DOHH2 (cell line): ENCODE results near the gene SLC6A16.

ENCODE experiments used
- H3F3A ChIP-seq: fragments of 200-600 bp; sonication (generic), shearing (Covaris generic); 2 replicates; pipeline ENCODE4 v1.6.0; 2016; ENCODE audit warnings: antibody characterized with exemption, mild to moderate bottlenecking; ENCODE audit not compliant: control insufficient read depth, insufficient read depth
- H3K27ac ChIP-seq: fragments of 200-600 bp; sonication (generic); 2 replicates; pipeline ENCODE4 v1.5.1; 2014; ENCODE audit warnings: low read depth, mild to moderate bottlenecking, low read length, moderate library complexity
- H3K27me3 ChIP-seq: fragments of 200-600 bp; sonication (generic); 2 replicates; pipeline ENCODE4 v1.6.1; 2014; ENCODE audit warnings: mild to moderate bottlenecking, low read length, mixed read lengths; ENCODE audit not compliant: control insufficient read depth
- H3K36me3 ChIP-seq: fragments of 200-600 bp; sonication (generic); 2 replicates; pipeline ENCODE4 v1.6.1; 2014; ENCODE audit warnings: mild to moderate bottlenecking, low read length, moderate library complexity, mixed read lengths; ENCODE audit not compliant: control insufficient read depth
- H3K4me1 ChIP-seq: fragments of 200-600 bp; sonication (generic); 2 replicates; pipeline ENCODE4 v1.6.1; 2014; ENCODE audit warnings: mild to moderate bottlenecking, low read length, mixed read lengths; ENCODE audit not compliant: control insufficient read depth
- H3K4me2 ChIP-seq: fragments of 200-600 bp; sonication (generic); 2 replicates; pipeline ENCODE4 v1.6.0; 2014; ENCODE audit warnings: mild to moderate bottlenecking, low read length, moderate library complexity
- H3K4me3 ChIP-seq: fragments of 200-600 bp; sonication (generic); 2 replicates; pipeline ENCODE4 v1.5.1; 2014; ENCODE audit warnings: mild to moderate bottlenecking, low read length, mixed read lengths
- H3K79me2 ChIP-seq: fragments of 200-600 bp; sonication (generic); 2 replicates; pipeline ENCODE4 v1.6.1; 2014; ENCODE audit warnings: mild to moderate bottlenecking, low read length, mixed read lengths; ENCODE audit not compliant: control insufficient read depth
- H3K9me2 ChIP-seq: fragments of 200-600 bp; sonication (generic); replicated peaks from 2 replicates; pipeline ENCODE4 v1.6.1; 2014; ENCODE audit warnings: mild to moderate bottlenecking, low read length, mixed read lengths; ENCODE audit not compliant: control insufficient read depth
- H3K9me3 ChIP-seq: fragments of 200-600 bp; sonication (generic); 2 replicates; pipeline ENCODE4 v1.6.1; 2014; ENCODE audit warnings: antibody characterized with exemption, low read length, mixed read lengths; ENCODE audit not compliant: control insufficient read depth, insufficient read depth
- H4K20me1 ChIP-seq: fragments of 200-600 bp; sonication (generic); 2 replicates; pipeline ENCODE4 v1.6.0; 2014; ENCODE audit warnings: low read depth, mild to moderate bottlenecking, antibody characterized with exemption, low read length, moderate library complexity; ENCODE audit not compliant: control insufficient read depth, insufficient read depth
- EZH2phosphoT487 ChIP-seq: fragments of 200-600 bp; sonication (generic); IDR thresholded peaks from 2 replicates; pipeline ENCODE4 v1.6.1; 2017; ENCODE audit warnings: borderline replicate concordance, mild to moderate bottlenecking, antibody characterized with exemption, low read length, moderate library complexity, mixed read lengths
- TF ChIP-seq, protein P1 (sequence below): fragments of 200-600 bp; sonication (generic); IDR thresholded peaks from one replicate; pipeline ENCODE4 v1.5.1; 2014; ENCODE audit warnings: antibody characterized with exemption, mild to moderate bottlenecking, low read depth, low read length; ENCODE audit not compliant: poor library complexity, severe bottlenecking

The SLC6A16 gene

DNA sequence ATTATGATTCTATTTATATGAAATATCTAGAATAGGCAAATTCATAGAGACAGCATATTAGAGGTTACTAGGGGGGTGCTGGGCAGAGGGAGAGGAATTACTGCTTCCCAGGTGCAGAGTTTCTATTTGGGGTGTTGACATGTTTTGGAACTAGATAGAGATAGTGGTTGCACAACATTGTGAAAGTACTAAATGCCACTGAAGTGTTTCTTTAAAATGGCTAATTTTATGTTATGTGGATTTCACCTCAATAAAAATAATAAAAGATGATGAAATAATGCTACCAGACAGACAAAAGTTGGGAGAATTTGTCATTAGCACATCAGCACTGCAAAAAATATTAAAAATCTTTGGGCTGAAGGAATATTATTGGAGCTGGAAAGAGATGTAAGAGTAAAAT, 63.4 kb downstream of the SLC6A16 start:
- no peak overlapping the region for H3K4me2 ChIP-seq
- no peak overlapping the region for H3K27ac ChIP-seq
- H3K4me3 ChIP-seq, result no peak overlapping the region
- no peaks in the 10 kb centered on the region for H3K79me2 ChIP-seq
- no peaks in the 10 kb centered on the region for H3K36me3 ChIP-seq
- no peaks in the 10 kb centered on the region; the same call in 1 of the 2 replicates for H3K4me1 ChIP-seq
- no peaks in the 10 kb centered on the region for H3K27me3 ChIP-seq
- peaks cover 17% of the 10 kb centered on the region for H3K9me3 ChIP-seq
- H4K20me1 ChIP-seq, result no peaks in the 10 kb centered on the region
- TF ChIP-seq, protein P1, sequence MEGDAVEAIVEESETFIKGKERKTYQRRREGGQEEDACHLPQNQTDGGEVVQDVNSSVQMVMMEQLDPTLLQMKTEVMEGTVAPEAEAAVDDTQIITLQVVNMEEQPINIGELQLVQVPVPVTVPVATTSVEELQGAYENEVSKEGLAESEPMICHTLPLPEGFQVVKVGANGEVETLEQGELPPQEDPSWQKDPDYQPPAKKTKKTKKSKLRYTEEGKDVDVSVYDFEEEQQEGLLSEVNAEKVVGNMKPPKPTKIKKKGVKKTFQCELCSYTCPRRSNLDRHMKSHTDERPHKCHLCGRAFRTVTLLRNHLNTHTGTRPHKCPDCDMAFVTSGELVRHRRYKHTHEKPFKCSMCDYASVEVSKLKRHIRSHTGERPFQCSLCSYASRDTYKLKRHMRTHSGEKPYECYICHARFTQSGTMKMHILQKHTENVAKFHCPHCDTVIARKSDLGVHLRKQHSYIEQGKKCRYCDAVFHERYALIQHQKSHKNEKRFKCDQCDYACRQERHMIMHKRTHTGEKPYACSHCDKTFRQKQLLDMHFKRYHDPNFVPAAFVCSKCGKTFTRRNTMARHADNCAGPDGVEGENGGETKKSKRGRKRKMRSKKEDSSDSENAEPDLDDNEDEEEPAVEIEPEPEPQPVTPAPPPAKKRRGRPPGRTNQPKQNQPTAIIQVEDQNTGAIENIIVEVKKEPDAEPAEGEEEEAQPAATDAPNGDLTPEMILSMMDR, result no peak
- H3F3A ChIP-seq, result no peaks in the 10 kb centered on the region
- no peaks in the 10 kb centered on the region for H3K9me2 ChIP-seq

DNA sequence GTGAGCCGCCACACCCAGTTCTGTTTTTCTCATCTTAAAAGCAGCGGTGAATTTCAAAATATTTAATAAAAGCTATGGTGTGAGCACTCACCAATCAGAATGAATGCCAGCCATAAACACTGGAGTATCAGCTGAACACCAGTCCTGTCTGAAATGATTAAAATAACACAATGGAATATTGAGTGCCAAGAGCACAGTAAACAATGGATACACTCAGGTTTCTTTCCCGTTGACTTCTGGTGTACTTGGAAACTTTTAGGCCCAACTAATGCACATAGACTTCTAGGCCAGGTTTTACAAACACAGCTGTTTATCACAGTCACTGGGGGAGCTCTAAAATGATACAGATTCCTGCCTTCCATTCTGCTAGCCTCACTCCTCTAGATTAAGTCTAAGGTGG, 68.3 kb downstream of the SLC6A16 start:
- TF ChIP-seq EZH2phosphoT487, result no peak
- TF ChIP-seq, protein P1, result no peak
- H3K9me3 ChIP-seq, result peaks cover 17% of the 10 kb centered on the region
- no peak overlapping the region for H3K4me3 ChIP-seq
- no peaks in the 10 kb centered on the region for H3F3A ChIP-seq
- H3K79me2 ChIP-seq, result no peaks in the 10 kb centered on the region
- H3K36me3 ChIP-seq, result no peaks in the 10 kb centered on the region
- no peaks in the 10 kb centered on the region for H3K9me2 ChIP-seq
- no peak overlapping the region for H3K4me2 ChIP-seq
- peaks cover 6% of the 10 kb centered on the region; the same call in 1 of the 2 replicates for H3K27me3 ChIP-seq
- H3K4me1 ChIP-seq, result no peaks in the 10 kb centered on the region
- H3K27ac ChIP-seq, result no peak overlapping the region
- no peaks in the 10 kb centered on the region for H4K20me1 ChIP-seq

DNA sequence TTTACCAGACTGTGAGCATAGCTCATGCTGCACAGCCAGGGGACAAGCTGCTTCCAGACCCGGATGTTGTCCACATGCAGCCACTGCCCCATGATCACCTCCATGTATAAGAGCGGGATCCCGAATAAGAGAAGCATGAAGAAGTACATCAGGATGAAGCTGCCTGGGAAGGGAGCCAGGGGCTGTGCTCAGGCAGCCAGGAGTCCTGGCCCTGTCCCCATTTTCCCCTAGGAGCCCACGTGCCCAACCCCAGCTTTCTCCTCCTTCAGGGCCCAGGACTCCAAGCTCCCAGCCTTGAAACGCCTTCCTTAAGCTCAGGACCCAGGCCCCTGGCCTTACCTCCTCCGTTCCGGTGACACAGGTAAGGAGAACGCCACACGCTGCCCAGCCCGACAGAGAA, 69.3 kb downstream of the SLC6A16 start:
- Histone ChIP-seq H3K9me2 (no peaks in the 10 kb centered on the region), H3K4me3 (no peak overlapping the region), H3K4me2 (no peak overlapping the region), H3K27ac (no peak overlapping the region), H4K20me1 (no peaks in the 10 kb centered on the region), H3F3A (no peaks in the 10 kb centered on the region), H3K79me2 (no peaks in the 10 kb centered on the region), H3K27me3 (peaks cover 8% of the 10 kb centered on the region), H3K4me1 (no peaks in the 10 kb centered on the region), H3K36me3 (no peaks in the 10 kb centered on the region), H3K9me3 (peaks cover 17% of the 10 kb centered on the region)
- TF ChIP-seq, protein P1, result no peak
- TF ChIP-seq EZH2phosphoT487, result no peak

DNA sequence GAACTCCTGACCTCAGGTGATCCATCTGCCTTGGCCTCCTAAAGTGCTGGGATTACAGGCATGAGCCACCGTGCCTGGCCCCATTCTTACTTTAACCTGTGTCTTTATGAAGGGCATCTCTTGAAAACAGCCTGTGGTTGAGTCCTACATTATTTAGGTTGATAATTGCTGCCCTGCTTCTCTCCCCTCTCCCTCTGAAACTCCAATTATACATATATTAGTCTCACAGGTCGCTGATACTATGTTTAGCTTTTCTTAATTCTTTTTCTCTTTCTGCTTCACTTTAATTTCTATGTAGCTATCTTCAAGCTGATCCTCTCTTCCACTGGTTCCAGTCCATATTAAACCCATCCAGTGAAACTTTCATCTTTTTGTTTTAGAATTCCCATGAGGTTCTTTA, 75.1 kb downstream of the SLC6A16 start:
- Histone ChIP-seq H3K9me3 (no peaks in the 10 kb centered on the region), H3K79me2 (no peaks in the 10 kb centered on the region), H3K9me2 (no peaks in the 10 kb centered on the region), H3F3A (no peaks in the 10 kb centered on the region), H3K4me2 (no peak overlapping the region), H3K27me3 (peaks cover 17% of the 10 kb centered on the region), H3K4me1 (no peaks in the 10 kb centered on the region), H3K27ac (no peak overlapping the region), H3K4me3 (no peak overlapping the region), H3K36me3 (no peaks in the 10 kb centered on the region), H4K20me1 (no peaks in the 10 kb centered on the region)
- no peak for TF ChIP-seq EZH2phosphoT487
- TF ChIP-seq, protein P1, result no peak
